HG03060 (cell line): ENCODE measurements around the gene CYTH3.

ENCODE experiments used
- ATAC-seq: cut with Tn5 transposase; IDR thresholded peaks from one replicate; pipeline ENCODE4 v1.9.1; 2021; ENCODE audit warnings: low read depth, moderate number of reproducible peaks; ENCODE audit not compliant: unreplicated experiment

CYTH3 gene

DNA sequence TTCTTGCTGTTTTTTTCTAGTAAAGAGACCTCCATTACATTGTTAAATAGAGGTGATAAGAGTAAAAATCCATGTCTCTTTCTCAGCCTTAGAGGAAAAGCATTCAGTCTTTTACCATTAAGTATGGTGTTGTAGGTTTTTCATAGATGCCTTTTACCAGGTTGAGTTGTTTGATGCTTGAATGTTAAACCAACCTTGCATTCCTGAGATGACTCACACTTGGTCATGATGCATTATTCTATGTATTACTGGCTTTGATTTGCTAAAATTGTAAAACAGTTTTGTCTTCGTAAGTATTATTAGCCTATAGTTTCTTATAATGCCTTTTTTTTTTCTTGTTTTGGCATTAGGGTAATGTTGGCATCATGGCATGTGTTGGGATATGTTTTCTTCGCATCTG, 151.3 kb downstream of the CYTH3 start:
- no peak for ATAC-seq

DNA sequence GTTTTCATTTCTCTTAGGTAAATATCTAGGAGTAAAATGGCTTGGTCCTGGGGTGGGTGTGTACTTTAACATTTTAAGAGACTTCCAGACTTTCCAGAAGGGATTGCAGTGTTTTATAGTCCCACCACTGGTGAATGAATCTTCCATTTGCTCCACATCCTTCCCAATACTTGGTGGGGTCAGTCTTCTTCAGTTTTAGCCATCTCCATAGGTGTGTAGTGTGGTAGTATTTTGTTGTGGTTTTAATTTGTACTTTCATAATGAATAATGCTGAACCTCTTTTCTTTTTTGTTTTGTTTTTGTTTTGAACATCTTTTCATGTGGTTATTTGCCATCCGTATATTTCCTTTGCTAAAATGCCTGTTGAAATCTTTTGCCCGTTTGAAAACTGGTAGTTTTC, 154.9 kb downstream of the CYTH3 start:
- ATAC-seq, result no peak

DNA sequence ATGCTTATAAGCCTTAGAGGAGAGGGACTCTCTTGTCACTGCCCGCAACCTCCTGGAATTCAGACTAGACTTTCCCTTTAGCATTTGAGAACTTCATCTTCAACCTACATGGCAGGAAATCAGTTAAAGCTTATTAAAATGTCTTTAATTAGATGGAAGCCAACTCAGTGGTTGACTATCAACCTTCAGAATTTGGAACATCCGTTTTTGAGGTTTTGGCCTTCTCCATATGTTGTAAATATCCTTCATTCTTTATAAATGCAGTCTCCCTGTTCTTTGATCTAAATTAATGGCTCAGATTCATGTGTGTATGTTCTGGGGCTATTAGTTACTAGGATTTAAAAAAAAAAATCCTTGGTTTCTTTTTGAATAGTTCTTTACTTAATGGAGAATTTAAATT, 156.2 kb downstream of the CYTH3 start:
- no peak for ATAC-seq
